GM21515 (cell line): Measurements from ENCODE around the gene HDAC4.

Source experiments
- ATAC-seq: cut with Tn5 transposase; IDR thresholded peaks from one replicate; pipeline ENCODE4 v1.9.1; 2021; ENCODE audit not compliant: unreplicated experiment

Gene HDAC4

DNA sequence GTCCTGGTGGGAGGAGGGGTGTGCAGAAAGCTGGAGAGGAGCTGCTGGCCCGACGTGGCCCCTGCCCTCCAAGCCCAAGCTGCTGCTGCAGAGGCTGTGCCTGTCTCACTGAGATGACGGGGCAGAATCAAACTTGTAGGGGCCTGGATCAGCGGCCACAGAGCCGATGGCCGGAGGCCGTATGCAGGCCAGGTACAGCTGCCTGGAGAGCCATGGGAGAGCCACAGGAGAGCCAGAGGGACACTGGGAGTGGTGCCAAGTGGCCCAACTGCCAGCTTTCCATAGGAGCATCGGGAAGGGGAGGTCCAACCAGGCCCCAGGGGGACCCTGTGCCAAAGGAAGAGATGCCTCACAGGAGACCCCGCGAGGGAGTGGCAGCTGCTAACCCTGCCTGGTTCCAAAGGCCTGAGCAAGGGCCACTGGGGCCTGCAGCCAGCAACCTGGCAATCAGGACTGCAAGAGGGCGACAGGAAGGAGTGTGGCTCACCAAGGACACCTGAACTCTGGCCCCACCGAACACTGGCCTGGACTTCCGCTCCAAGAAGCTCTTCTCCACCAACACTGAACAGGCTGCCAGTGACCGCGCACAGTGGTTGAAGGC is 70.7 kb downstream of the HDAC4 start:
- ATAC-seq: no peak

DNA sequence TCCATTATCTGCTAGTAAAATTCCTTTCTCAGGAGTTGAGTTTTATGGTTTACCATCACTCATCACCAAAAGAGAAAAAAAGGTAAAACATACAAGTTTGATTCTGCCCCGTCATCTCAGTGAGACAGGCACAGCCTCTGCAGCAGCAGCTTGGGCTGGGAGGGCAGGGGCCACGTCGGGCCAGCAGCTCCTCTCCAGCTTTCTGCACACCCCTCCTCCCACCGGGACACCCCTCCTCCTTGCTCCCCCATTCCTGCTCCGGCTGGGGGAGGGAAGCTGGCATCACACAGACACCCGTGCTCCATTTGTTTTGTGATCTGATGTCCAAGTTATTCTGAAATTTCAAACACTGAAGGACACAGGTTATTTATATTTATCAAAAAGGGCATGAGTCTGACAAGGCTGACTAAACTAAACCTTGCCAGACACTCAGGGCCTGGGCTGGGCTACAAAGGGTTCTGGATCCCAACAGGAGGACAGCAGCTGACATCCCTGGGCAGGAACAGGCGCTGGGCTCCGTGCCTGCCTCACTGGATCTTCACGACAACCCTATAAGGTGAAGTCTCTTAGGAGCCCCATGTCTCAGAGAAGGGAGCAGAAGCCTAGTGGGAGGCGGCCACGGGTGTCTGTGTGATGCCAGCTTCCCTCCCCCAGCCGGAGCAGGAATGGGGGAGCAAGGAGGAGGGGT is 71.4 kb downstream of the HDAC4 start:
- ATAC-seq: no peak

DNA sequence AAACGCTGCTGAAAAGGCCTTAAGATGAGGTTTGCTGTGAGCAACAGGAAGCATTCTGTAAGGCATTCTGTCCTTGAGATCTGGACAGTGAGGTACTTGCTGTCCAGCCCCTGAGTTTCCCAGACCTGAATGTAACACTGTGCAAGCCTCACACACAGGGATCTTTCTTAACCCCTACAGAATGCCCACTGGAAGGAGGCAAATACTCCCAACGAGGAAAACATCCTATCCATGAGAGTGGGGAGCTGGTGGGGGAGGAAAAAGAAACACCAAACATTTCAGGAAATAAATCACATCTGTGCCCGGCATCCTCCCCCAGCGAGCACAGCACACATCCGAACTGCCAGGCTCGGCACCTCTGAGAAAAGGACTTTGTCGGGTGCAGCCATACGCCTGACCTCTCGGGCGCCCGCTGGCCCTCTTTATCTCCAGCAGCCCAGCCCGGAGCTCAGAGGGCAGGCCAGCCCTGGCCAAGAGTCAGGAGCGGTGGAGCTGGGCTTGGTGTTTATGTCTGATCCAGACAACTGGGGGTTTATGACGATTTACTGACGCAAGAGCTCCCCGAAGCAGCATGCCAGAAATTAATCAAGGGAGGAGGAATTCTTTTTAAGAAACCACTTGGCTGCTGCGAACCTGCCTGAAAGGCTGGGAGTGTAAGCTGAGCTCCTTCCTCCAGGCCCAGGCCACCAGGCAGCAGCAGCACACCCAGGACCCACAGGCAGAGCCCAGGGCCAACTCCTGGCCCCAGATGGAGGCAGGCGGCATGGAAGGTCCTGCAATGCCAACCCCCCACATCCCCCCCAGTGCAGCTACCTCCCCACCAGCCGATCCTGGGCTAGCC is 72.2 kb downstream of the HDAC4 start:
- no peak for ATAC-seq

DNA sequence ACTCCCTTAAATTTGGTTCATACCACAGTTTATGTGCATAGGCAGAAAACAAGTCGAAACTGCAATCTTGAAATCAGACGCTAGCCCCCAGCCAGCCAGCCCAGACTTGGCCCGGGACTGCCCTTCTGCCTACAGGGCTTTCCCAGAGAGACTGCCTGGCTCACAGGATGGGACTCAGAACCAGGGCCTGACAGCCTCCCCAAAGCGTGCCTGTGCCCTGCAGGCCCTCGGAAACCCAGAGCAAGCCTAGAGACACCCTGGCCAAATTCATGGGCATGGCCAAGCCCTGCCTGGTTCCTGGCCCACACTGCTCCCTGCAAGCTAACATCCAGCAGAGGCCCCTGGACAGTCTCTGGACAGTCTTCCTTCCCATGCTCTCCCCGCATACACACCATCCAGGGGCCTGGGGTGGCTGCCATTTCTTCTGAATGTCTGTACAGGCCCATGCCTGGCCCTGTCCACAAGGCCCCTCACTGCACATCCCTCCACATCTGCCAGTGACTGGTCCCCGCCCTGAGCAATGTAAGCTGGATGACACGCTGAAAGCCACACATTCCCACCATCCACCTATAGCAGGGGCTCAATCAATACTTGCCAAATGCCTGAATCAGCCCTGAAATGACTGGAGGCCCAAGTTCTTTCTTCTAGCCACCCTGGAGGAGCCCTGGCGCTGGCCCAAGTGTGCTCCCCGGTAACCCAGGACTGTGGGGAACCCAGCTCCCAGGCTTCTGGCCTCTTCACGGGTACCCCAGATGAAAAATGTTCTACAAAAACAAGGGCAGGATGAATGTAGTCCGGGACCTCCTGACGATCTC is 73.1 kb downstream of the HDAC4 start:
- ATAC-seq: peak; percentile 32

DNA sequence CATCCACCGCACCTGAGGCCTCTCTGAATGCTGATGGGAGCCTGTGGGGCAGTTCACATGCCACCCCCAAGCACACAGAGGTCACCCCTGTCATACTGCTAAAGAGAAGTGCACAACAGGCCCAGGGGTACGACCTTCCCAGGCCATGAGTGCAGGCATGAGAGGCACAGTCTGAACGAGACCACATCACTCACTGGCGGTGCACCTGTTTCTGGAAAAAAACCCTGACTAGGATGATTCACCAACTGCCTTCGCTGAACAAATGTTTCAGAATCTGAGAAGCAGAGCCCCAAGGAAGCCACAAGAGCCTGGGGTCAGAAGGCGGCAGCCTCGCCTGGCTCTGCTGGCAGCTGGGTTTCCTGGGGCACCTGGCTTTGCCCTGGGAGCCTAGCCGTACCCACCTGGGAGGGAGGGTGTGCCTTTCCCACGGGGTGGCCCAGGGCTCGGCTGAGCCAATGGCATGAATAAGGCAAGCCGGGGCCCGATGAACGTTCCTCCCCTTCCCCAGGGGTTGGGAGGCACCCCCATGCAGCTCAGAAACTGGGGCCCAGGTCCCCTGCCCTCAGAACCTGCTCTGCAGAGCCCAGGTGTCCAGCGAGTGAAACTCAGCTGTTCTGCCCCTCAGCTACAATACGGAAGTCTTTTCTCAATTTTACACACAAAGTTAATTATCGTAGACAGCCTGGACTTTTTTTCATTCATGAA is 73.8 kb downstream of the HDAC4 start:
- ATAC-seq: peak; percentile 45

DNA sequence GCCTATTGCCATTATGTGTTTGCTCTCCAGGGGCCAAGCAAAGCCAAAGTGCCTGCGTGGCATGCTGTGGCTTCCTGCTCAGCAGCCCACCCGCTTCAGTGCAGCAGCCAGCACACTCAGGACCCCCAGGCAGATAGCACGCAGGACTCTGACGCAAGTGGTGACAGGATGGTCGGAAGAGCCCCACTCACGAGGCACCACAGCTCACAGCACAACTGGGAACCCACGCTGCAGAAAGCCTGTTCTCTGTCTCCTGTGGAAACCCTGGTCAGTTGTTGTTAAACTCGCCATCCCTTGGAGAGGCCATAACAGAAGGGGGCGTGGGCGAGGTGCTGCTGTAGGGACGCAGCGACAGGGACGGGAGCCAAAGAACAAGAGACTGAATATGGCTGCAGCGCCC is 76.4 kb downstream of the HDAC4 start:
- ATAC-seq: no peak

DNA sequence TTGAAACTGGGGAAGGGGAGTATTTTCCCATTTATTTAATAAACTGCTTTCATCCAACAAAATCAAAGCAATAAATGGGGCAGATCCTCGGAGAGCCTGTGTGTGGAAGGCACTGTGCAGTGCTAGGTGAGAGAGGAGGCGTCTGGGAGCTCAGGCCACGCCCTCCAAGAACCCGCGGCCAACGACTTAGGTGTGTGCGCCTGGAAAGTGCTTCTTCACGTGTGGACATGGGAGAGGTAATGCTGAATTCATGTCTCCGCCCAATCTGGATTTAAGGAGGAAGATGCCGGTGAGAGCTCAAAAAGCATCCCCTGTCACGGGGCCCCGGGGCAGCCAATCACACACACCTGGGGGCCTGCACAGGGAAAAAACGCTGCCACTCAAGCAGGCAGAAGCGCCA is 77.4 kb downstream of the HDAC4 start:
- no peak for ATAC-seq

DNA sequence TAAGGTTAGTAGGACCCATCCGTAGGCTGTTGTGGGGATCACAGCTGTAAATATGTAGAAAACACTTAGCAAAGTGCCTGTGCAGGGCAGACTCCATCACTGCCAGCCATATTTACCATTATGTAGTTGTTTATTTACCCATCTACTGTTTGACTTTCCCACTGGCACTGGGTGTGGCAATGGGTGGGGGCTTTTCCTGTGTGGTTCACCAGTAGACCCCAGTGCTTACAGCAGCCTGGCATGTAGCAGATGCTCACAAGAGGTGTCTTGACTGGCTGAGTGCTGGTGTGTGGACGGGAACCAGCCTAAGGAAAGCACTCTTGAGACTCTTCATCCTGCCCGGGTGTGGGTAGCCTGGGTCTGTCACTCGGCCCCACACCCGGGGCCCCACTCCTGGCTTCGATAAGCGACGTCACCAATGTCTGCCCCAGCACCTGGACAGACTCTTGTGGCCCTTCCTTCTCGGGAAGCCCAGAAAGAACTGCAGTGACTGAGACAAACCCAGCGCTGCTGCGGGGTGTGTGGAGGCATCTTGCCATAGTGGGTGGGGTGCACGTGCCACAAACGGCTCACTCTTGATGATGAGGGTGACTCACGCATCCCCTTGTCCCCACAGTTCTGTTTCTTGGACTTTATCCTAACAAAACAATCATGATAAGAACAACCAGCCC is 78.3 kb downstream of the HDAC4 start:
- no peak for ATAC-seq

DNA sequence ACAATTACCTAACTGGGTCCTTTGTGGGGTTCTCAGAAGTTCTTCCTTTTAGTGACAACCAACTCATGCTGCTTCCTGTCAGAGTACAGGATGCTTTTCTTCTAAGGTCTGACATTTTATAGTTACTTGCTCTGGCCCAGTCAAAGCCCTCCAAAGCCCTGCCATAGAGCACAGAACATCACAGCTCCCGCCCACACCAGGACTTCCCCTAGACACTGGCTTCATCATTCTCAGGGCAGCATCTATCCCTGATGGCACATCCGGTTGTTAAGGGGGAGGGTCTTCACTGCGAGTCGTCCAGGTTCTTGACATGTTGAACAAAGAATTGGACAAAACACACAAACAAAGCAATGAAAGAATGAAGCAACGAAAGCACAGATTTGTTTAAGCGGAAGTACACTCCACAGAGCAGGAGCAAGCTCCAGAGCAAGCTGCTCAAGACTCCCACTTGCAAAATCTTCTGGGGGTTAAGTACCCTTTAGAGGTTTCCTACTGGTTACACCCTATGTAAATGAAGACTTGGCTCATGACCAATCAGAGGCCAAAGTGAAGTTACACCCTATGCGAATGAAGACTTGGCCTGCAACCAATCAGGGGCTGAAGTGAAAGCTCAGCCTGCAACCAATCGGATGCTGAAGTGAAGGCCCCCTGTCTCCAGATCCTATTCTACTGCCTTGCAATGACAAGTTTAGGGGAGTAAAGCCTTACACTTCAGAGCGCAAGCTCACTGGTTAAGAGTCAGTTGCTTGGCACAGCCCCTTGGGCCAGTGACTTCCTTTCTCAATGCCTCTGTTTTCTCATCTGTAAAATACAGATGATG is 79.0 kb downstream of the HDAC4 start:
- ATAC-seq: no peak

DNA sequence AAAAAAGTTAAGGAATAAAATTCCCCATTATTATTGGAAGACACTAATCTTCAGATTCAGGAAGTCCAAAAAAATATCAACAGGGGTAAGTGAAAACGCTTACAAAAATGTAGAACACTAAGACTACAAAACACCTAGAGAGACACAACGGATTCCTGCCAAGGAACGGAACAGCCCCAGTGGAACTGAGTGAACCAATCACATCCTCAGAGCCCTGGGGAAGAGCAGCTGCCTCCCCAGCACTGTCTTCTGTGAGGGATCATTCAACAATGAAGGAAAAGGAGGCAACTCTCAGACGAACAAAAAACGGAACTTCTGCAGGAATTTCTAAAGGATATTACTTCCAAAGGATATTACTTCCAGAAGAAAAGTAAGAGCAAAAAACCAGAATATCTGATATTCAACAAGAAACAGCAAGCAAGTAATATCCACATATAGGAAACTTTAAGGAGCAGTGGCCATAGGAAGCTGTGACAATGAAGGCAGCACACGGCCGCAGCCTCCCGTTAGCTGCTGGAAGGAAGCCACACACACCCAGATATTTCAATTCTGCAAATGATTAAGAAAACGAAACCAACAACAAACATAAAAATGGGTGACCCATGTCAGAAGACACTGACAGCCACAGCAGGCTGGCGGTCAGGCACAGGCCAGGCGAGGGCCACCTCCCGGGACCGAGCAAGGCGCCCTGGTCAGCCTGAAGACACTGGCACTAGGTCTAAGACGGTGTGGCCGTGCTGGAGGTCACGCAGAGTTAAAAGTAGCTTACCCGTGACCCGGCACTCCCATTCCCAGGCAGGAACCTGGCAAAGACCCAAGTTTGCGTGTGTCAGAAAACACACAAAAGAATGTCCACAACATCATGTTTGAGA is 81.8 kb downstream of the HDAC4 start:
- no peak for ATAC-seq

DNA sequence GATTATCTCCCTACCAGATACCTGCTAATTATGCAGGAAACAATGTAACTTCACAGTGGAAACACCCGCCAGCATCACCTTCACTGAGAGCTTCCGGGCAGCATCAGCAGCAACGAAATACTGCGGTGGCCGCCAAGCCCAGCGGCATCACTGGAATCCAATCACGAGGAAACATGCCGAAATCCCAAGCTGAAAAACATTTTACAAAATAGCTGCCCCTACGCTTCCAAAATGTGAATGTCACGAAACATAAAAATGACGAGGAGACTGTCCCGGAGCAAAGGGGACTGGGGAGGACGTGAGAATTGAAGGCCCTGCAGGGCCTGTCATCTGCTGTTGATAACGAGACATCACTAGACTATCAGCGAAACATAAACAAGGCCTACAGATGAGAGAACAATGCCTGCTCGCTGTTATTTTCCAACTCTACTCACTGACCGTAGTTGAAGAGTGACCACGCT is 82.6 kb downstream of the HDAC4 start:
- ATAC-seq: no peak

DNA sequence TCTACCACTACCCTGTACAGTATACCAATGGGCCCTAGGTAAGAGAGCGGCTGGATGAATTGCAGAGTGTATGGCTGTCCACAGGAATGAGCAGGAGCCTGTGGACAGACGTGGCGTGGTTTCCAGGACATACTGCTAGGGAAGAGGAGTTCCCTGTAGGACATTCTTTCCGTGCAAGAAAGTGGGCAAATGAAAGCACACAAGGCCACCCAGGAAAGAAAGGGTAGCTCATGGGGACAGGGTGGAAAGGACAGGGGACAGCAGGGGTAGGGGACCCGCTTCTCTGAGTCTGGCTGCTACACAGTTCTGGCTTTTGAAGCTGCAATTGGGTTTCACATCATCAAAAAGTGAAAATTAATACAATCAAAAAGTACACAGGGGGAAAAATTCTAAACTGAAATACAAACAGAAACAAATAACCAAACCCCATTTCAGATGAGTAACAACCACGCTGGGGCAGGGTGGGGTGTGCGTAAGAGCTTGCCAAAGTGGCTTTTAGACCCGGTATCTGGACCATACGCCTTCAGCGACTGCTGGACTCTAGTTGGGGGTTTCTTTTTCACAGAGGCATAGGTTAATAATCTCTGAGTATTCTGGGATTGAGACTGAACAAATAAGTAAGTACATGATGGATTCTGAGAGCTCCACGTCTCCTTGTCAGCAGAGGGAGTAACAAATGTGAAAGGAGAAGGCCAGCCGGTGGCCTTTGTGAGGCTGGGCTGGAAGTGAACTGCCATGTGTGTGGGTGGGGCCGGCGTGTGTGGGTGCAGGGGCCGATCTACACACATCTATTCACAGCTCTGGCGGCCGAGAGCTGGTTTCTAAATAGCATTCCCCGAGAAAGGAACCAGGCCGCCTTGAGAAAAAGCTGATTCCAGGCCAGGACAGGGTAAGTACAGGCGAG is 84.0 kb downstream of the HDAC4 start:
- no peak for ATAC-seq

DNA sequence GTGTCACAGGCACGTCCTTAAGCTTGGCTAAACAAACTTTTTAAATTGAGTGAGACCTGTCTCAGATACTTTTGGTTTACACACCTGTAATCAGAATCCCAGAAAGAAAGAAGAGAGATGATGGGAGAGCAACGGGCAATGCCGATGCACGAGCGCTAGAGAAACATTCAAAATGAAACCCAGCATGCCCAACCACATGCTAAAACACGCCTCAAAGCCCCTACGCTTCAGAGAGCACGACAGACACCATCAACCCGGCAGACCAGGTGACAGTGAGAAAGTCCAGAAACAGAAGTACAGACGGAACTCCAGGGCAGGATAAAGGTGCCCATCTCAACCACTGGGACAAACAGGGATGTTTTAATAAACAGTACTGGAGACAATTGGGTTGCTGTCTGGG is 85.5 kb downstream of the HDAC4 start:
- no peak for ATAC-seq

DNA sequence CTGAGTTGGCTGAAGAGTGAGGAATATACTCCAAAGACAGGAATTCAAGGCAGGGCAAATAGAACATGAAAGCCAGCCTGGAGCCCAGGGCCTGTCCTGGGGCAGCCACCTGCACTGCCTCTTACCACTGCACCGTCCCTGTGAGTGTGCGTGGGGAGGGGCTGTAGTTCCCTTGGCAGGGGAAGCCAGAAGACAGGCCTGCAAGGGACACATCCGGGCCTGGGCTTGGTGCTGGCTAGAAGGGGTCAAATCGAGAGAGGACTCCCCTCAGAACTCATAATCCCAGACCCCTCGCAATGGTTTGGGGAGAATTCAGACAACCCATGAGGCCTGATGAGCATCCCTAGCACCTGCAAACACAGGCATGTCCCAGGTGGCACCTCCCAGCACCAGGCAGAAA is 87.0 kb downstream of the HDAC4 start:
- no peak for ATAC-seq

DNA sequence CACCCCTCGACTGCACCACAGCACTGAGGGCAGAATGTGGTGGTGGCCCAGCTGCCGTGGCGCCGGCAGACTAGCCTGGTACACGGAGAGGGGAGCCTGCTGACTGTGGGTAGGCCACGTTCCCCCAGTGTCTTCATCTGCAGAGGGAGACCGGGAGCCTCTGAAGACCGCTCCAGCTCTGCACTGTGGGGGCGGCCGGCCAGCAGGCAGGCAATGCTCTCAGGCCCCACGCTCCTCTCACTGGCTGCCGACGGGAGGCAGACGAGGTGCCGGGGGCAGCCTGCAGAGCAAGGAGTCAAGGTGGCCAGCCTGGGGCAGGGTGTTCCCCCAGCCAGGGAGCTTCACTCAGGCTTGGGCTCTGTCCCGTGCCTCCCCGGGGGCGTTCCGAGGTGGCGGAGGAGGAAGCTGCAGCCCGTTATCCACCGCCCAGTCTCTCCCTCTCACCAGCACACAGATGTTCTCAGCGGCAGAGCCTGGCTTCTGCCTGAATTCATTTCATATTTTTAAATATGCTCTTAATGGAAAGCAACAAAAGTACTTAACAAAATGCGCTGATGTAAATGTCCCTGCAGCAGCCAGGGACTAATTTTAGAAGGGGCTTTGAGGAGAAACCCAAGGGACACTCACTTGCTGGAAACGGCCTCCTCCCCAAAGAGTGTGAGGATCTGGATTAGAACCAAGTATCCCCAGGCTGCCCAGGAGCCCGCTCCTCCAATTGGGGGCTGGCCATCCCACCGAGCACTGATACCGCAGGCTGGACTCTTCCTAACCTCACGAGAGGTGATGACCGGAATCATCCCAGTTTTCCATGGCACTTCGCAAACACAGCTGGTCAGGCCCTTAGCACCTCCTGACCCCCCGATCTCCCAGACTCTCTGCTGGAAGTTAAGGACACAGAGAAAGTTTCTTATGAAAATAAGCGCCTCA is 87.8 kb downstream of the HDAC4 start:
- no peak for ATAC-seq

DNA sequence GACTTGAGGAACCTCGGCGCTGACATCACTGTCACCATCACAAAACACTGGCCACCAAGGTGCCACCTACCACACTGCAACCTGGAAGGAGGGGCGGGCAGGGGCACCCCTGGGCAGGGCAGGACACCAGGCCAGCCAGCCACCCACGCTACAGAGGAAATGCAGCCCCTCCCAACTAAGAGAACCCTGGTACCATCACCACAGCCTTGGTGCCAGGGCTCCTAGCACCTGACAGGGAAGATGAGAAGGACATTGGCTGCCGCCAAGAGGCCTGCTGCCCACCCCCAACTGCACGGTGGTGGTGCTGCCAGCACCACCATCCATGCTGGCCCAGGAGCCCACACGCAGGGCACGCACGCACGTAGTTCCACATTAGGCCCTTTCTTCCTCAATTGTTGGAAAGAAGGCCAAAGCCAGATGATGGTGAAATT is 88.7 kb downstream of the HDAC4 start:
- ATAC-seq: no peak
